ENCODE results near the gene NUFIP2. TPM values are rescaled to one million over a fixed set of nuclear protein-coding genes. Genes with fewer than 3 reads are reported as not detected.

NUFIP2 gene
- total and polyA plus RNA-seq, 4 donors, result 2.7 to 30.2 (median 14.5) TPM

- Histone ChIP-seq H3K9ac (ENCODE audit: low read depth in 1 of 2, low read length in 2 of 2) (no peak overlapping the region), H3K9me3 (ENCODE audit: control insufficient read depth in 4 of 4, low read length in 3 of 4) (no peaks in the 10 kb centered on the region), H3K4me1 (ENCODE audit: control insufficient read depth in 4 of 4, insufficient read depth in 4 of 4, low read length in 3 of 4) (peaks cover 0 to 8% (median 7%) of the 10 kb centered on the region in 4 donors), H3K36me3 (ENCODE audit: control insufficient read depth in 4 of 4, insufficient read depth in 3 of 4, low read depth in 1 of 4, low read length in 3 of 4) (no peaks in the 10 kb centered on the region), H3K27me3 (ENCODE audit: control insufficient read depth in 4 of 4, insufficient read depth in 4 of 4, low read length in 3 of 4) (no peaks in the 10 kb centered on the region), H3K27ac (ENCODE audit: low read depth in 1 of 2, low read length in 2 of 2) (no peak overlapping the region), H3K4me3 (ENCODE audit: low read depth in 1 of 3, low read length in 3 of 3) (no peak overlapping the region)
- TF ChIP-seq SP1 (IDR thresholded peaks at IDR 0.05), result no peak
- TF ChIP-seq ATF3 (IDR thresholded peaks at IDR 0.05), result no peak
- no peak for TF ChIP-seq TAF1 (conservative IDR thresholded peaks at IDR 0.05)
- no peak for TF ChIP-seq ZBTB33 (IDR thresholded peaks at IDR 0.05)
- TF ChIP-seq JUND (IDR thresholded peaks at IDR 0.05), result no peak
- no peak for TF ChIP-seq REST (IDR thresholded peaks at IDR 0.05)
- no peak for TF ChIP-seq GABPA (IDR thresholded peaks at IDR 0.05 in 1 of 2, conservative IDR thresholded peaks at IDR 0.05 in 1 of 2)
- no peak for TF ChIP-seq MAX (IDR thresholded peaks at IDR 0.05)
- TF ChIP-seq, protein P1, sequence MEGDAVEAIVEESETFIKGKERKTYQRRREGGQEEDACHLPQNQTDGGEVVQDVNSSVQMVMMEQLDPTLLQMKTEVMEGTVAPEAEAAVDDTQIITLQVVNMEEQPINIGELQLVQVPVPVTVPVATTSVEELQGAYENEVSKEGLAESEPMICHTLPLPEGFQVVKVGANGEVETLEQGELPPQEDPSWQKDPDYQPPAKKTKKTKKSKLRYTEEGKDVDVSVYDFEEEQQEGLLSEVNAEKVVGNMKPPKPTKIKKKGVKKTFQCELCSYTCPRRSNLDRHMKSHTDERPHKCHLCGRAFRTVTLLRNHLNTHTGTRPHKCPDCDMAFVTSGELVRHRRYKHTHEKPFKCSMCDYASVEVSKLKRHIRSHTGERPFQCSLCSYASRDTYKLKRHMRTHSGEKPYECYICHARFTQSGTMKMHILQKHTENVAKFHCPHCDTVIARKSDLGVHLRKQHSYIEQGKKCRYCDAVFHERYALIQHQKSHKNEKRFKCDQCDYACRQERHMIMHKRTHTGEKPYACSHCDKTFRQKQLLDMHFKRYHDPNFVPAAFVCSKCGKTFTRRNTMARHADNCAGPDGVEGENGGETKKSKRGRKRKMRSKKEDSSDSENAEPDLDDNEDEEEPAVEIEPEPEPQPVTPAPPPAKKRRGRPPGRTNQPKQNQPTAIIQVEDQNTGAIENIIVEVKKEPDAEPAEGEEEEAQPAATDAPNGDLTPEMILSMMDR (IDR thresholded peaks at IDR 0.05; ENCODE audit: low read depth, low read length, missing input control), result no peak
- TF ChIP-seq FOXA2 (IDR thresholded peaks at IDR 0.05), result no peak
- TF ChIP-seq FOXA1 (IDR thresholded peaks at IDR 0.05), result no peak
- TF ChIP-seq YY1 (IDR thresholded peaks at IDR 0.05), result no peak
- TF ChIP-seq NR2F2 (IDR thresholded peaks at IDR 0.05), result no peak
- no peak for TF ChIP-seq EGR1 (IDR thresholded peaks at IDR 0.05; ENCODE audit: low read depth in 2 of 2)
- no peak for DNase-seq (ENCODE audit: low spot score)
- WGBS, result 95% methylated on average over 5 of the region's 5 CpGs
These were observed 77.1 kb downstream of the NUFIP2 start for GRCh38 chr17:29216856-29217255.

DNA sequence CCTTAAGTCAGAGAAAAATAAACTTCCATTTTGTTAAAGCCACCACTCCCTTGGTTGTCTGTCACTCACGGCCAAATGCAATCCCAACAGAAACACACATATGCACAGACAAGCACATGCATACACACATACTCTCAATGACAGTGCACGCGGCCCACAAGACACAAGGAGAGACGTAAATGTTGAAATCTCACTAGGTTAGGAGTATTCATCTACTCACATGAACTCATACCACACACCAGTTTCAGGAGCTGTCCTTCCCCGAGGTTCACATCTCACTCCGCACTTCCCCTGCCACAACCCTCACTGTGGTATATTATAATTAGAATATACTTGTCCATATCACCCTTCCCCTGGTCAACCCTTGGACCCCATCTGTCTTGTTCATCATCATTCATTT lies 77.8 kb downstream of the NUFIP2 start:
- Histone ChIP-seq H3K36me3 (ENCODE audit: control insufficient read depth in 4 of 4, insufficient read depth in 3 of 4, low read depth in 1 of 4, low read length in 3 of 4) (no peaks in the 10 kb centered on the region), H3K9ac (ENCODE audit: low read depth in 1 of 2, low read length in 2 of 2) (no peak overlapping the region), H3K27me3 (ENCODE audit: control insufficient read depth in 4 of 4, insufficient read depth in 4 of 4, low read length in 3 of 4) (no peaks in the 10 kb centered on the region), H3K27ac (ENCODE audit: low read depth in 1 of 2, low read length in 2 of 2) (no peak overlapping the region), H3K4me3 (ENCODE audit: low read depth in 1 of 3, low read length in 3 of 3) (no peak overlapping the region), H3K9me3 (ENCODE audit: control insufficient read depth in 4 of 4, low read length in 3 of 4) (no peaks in the 10 kb centered on the region), H3K4me1 (ENCODE audit: control insufficient read depth in 4 of 4, insufficient read depth in 4 of 4, low read length in 3 of 4) (peaks cover 0 to 8% (median 7%) of the 10 kb centered on the region in 4 donors)
- DNase-seq (ENCODE audit: low spot score), result no peak
- 77% methylated on average over 6 of the region's 6 CpGs for WGBS
- no peak for TF ChIP-seq ATF3 (IDR thresholded peaks at IDR 0.05)
- TF ChIP-seq FOXA1 (IDR thresholded peaks at IDR 0.05), result no peak
- no peak for TF ChIP-seq RAD21 (IDR thresholded peaks at IDR 0.05)
- TF ChIP-seq TAF1 (conservative IDR thresholded peaks at IDR 0.05), result no peak
- TF ChIP-seq ZBTB33 (IDR thresholded peaks at IDR 0.05), result no peak
- TF ChIP-seq, protein P1 (IDR thresholded peaks at IDR 0.05; ENCODE audit: low read depth, low read length, missing input control), result no peak
